GM12878 (cell line): ENCODE measurements around the gene CYB5R3. TPM values are rescaled to one million over a fixed set of nuclear protein-coding genes. Genes with fewer than 3 reads are reported as not detected.
"Not testable (repeated sequence)": the region's sequence is repeated elsewhere in the genome, so short reads cannot be mapped to it uniquely, and the experiment has no call there.

Source experiments
- ATAC-seq: fragments of 200-7000 bp; cut with Tn5 transposase; 3 replicates; pipeline ENCODE4 v1.9.1; 2020; ENCODE audit warnings: mild to moderate bottlenecking, moderate library complexity
- BruUV-seq: library from RNA; stranded (reverse); fragments of 400-500 nt; replicated peaks from 2 replicates; lab custom pipeline; 2021; lab: Mats Ljungman, UMichigan
- CTCF ChIA-PET: fragments of 300-600 bp; sonication (Branson Sonifier 250); formaldehyde crosslinking; extraction: SDS; loops from one replicate; lab custom pipeline; 2021; ENCODE audit warnings: inconsistent platforms; lab: Yijun Ruan, JAX
- POLR2A ChIA-PET: fragments of 350-600 bp; formaldehyde crosslinking; extraction: SDS; loops from one replicate; lab custom pipeline; 2021; ENCODE audit warnings: inconsistent platforms; lab: Charles Lee
- RAD21 ChIA-PET: fragments of 300-600 bp; sonication (Branson Sonifier 250); formaldehyde crosslinking; loops from one replicate; lab custom pipeline; 2023; ENCODE audit warnings: antibody characterized with exemption; ENCODE audit not compliant: unreplicated experiment; lab: Charles Lee
- SMC1A ChIA-PET: fragments of 300-600 bp; sonication (Branson Sonifier 250); formaldehyde crosslinking; loops from one replicate; lab custom pipeline; 2023; ENCODE audit not compliant: unreplicated experiment, uncharacterized antibody; lab: Charles Lee
- DNase-seq: peaks from one replicate; pipeline ENCODE4 v3.0.0-alpha.2; 2011; ENCODE audit warnings: low read depth, low spot score
- FAIRE-seq: peaks from 3 replicates; lab custom pipeline; 2011; peaks lifted over from hg19 to GRCh38; lab: Jason Lieb, UNC
- H2AFZ ChIP-seq: 2 replicates; pipeline ENCODE4 v1.6.0; 2011; ENCODE audit warnings: low read depth, low read length, control low read depth; ENCODE audit not compliant: control insufficient read depth
- H3K27ac ChIP-seq: 2 replicates; pipeline ENCODE4 v1.5.1; 2011; ENCODE audit warnings: control low read depth; ENCODE audit not compliant: control insufficient read depth, insufficient read depth
- H3K27me3 ChIP-seq, 2 experiments: replicated peaks in 1 of 2; 2 replicates each; pipeline versions ENCODE4 v1.6.0 to v1.6.1; 2011; ENCODE audit warnings: low read length in 1 of 2; ENCODE audit not compliant: control insufficient read depth in 2 of 2, insufficient read depth in 2 of 2
- H3K36me3 ChIP-seq, 2 experiments: 2 replicates each; pipeline ENCODE4 v1.5.1; 2011; ENCODE audit warnings: low read length in 1 of 2; ENCODE audit not compliant: control insufficient read depth in 2 of 2, insufficient read depth in 2 of 2
- H3K4me1 ChIP-seq: 2 replicates; pipeline ENCODE4 v1.6.1; 2011; ENCODE audit warnings: mild to moderate bottlenecking, low read length, moderate library complexity, mixed read lengths; ENCODE audit not compliant: control insufficient read depth, insufficient read depth
- H3K4me2 ChIP-seq: 2 replicates; pipeline ENCODE4 v1.6.0; 2011; ENCODE audit warnings: control low read depth; ENCODE audit not compliant: control insufficient read depth, insufficient read depth
- H3K4me3 ChIP-seq: fragments of 200-600 bp; sonication (generic); 2 replicates; pipeline ENCODE4 v1.5.1; 2016
- H3K79me2 ChIP-seq: 2 replicates; pipeline ENCODE4 v1.6.0; 2011; ENCODE audit warnings: low read length; ENCODE audit not compliant: control insufficient read depth, insufficient read depth
- H3K9ac ChIP-seq: 2 replicates; pipeline ENCODE4 v1.8.0; 2011; ENCODE audit warnings: low read length, control low read depth, mixed read lengths; ENCODE audit not compliant: control insufficient read depth, insufficient read depth
- H3K9me3 ChIP-seq: replicated peaks from 3 replicates; pipeline ENCODE4 v1.5.1; 2011; ENCODE audit warnings: mild to moderate bottlenecking, low read length; ENCODE audit not compliant: control insufficient read depth, insufficient read depth
- H4K20me1 ChIP-seq: 2 replicates; pipeline ENCODE4 v1.6.0; 2011; ENCODE audit not compliant: control insufficient read depth, insufficient read depth
- E2F4 ChIP-seq: IDR thresholded peaks from 2 replicates; pipeline ENCODE4 v1.6.1; 2012; ENCODE audit warnings: low read depth, low read length, improper control_type of control experiment
- NRF1 ChIP-seq: conservative IDR thresholded peaks from 2 replicates; pipeline ENCODE4 v1.6.1; 2011; ENCODE audit warnings: mild to moderate bottlenecking, low read depth, low read length, improper control_type of control experiment
- POLR2A ChIP-seq: IDR thresholded peaks from 2 replicates; pipeline ENCODE4 v1.6.1; 2011; ENCODE audit warnings: low read depth, mild to moderate bottlenecking, low read length
- POLR2AphosphoS5 ChIP-seq: IDR thresholded peaks from 2 replicates; pipeline ENCODE4 v1.6.1; 2011; ENCODE audit warnings: mild to moderate bottlenecking, low read length, inconsistent platforms
- WGBS: methylation state at CpG from one replicate; pipeline ENCODE4 v1.1.6; 2016; ENCODE audit warnings: low lambda C conversion rate; ENCODE audit not compliant: insufficient replicate concordance, insufficient coverage; ENCODE audit errors: missing lambda C conversion rate; 5-methylcytosine and 5-hydroxymethylcytosine counted together
- in situ Hi-C: fragments of 300-500 bp; cut with MboI; formaldehyde crosslinking; loops from 9 replicates; pipeline ENCODE4 v1.14.3; 2018; ENCODE audit warnings: mixed read lengths
- intact Hi-C: fragments of 100-400 bp; cut with micrococcal nuclease; formaldehyde crosslinking; loops from one replicate; pipeline ENCODE4 v1.14.2; 2022; ENCODE audit not compliant: unreplicated experiment
- polyA plus RNA-seq, 11 experiments: library from polyadenylated mRNA; depleted of rRNA in 4 of 11; unstranded in 6 of 11; stranded (reverse) in 5 of 11; fragments of >200 nt; fragmentation: Nextera tagmentation in 4 of 11; fragmentation: Illumina TruSeq in 1 of 11; extraction: Ambion mirVana in 4 of 11; extraction: Trizol in 1 of 11; gene quantifications; 1 replicate in 1 of 11; 2 replicates in 10 of 11; pipeline versions ENCODE4 v1.2.1 to v1.2.3, GENCODE V29; 2011 to 2016; ENCODE audit warnings: inconsistent platforms in 2 of 11, missing spikeins in 2 of 11, low read depth in 1 of 11
- total RNA-seq, 4 experiments: library from RNA; depleted of rRNA in 3 of 4; stranded (reverse); fragments of >200 nt in 3 of 4; fragmentation: Illumina TruSeq in 1 of 4; extraction: Trizol in 1 of 4; gene quantifications; 2 replicates each; pipeline versions ENCODE4 v1.2.1 to v1.2.3, GENCODE V29; 2013 to 2021
- TF ChIP-seq, protein P1 (sequence below): fragments of 450-650 bp; IDR thresholded peaks from 2 replicates; pipeline ENCODE4 v1.6.1; 2017; ENCODE audit warnings: mild to moderate bottlenecking
- TF ChIP-seq, protein P2 (sequence below): fragments of 450-650 bp; IDR thresholded peaks from 2 replicates; pipeline ENCODE4 v1.6.1; 2018; ENCODE audit warnings: mild to moderate bottlenecking, low read depth, moderate library complexity; ENCODE audit not compliant: partially characterized antibody

The CYB5R3 gene
- total and polyA plus RNA-seq, 10 of the 15 experiments (the other 5 are each of a cell fraction or from before 2014, with no cell fraction given), result 2.0 to 119 (median 67.8) TPM

- ChIA-PET CTCF (interaction anchor here (1.2 kb wide), 1 partner anchor 8 kb away, joined by 3 read pairs; no protein-coding TSS in a partner anchor), SMC1A (no interaction called here), POLR2A (no interaction called here), RAD21 (no interaction called here)
- Histone ChIP-seq H3K36me3 (peaks cover 3 to 6% of the 10 kb centered on the region in 2 experiments; a peak in 3 of 4 replicates), H3K9me3 (no peaks in the 10 kb centered on the region), H4K20me1 (peaks cover 8% of the 10 kb centered on the region; the same call in 1 of the 2 replicates), H3K4me2 (no peak overlapping the region), H3K79me2 (peaks cover 20% of the 10 kb centered on the region), H3K27me3 (no peaks in the 10 kb centered on the region), H3K4me1 (peaks cover 15% of the 10 kb centered on the region), H3K9ac (no peak overlapping the region), H3K4me3 (no peak overlapping the region), H2AFZ (no peak overlapping the region), H3K27ac (no peak overlapping the region)
- BruUV-seq, result no TSS peak
- TF ChIP-seq NRF1 (no peak), POLR2AphosphoS5 (peak; percentile 40; the same call in 1 of the 2 replicates), POLR2A (peak; percentile 43; the same call in 1 of the 2 replicates), E2F4 (no peak)
- TF ChIP-seq, protein P1, sequence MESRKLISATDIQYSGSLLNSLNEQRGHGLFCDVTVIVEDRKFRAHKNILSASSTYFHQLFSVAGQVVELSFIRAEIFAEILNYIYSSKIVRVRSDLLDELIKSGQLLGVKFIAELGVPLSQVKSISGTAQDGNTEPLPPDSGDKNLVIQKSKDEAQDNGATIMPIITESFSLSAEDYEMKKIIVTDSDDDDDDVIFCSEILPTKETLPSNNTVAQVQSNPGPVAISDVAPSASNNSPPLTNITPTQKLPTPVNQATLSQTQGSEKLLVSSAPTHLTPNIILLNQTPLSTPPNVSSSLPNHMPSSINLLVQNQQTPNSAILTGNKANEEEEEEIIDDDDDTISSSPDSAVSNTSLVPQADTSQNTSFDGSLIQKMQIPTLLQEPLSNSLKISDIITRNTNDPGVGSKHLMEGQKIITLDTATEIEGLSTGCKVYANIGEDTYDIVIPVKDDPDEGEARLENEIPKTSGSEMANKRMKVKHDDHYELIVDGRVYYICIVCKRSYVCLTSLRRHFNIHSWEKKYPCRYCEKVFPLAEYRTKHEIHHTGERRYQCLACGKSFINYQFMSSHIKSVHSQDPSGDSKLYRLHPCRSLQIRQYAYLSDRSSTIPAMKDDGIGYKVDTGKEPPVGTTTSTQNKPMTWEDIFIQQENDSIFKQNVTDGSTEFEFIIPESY, result no peak
- TF ChIP-seq, protein P2, sequence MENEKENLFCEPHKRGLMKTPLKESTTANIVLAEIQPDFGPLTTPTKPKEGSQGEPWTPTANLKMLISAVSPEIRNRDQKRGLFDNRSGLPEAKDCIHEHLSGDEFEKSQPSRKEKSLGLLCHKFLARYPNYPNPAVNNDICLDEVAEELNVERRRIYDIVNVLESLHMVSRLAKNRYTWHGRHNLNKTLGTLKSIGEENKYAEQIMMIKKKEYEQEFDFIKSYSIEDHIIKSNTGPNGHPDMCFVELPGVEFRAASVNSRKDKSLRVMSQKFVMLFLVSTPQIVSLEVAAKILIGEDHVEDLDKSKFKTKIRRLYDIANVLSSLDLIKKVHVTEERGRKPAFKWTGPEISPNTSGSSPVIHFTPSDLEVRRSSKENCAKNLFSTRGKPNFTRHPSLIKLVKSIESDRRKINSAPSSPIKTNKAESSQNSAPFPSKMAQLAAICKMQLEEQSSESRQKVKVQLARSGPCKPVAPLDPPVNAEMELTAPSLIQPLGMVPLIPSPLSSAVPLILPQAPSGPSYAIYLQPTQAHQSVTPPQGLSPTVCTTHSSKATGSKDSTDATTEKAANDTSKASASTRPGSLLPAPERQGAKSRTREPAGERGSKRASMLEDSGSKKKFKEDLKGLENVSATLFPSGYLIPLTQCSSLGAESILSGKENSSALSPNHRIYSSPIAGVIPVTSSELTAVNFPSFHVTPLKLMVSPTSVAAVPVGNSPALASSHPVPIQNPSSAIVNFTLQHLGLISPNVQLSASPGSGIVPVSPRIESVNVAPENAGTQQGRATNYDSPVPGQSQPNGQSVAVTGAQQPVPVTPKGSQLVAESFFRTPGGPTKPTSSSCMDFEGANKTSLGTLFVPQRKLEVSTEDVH, result no peak
- intact Hi-C loops (loop anchor here (10.0 kb wide), 1 partner anchor 523 kb away; the partner anchor contains the start of gene NDUFA6), in situ Hi-C loops (no loop called here)
- DNase-seq (no peak), FAIRE-seq (no peak), ATAC-seq (no peak)
- 80% methylated on average over 20 of the region's 20 CpGs for WGBS
These were observed 31.8 kb downstream of the CYB5R3 start for GRCh38 chr22:42617155-42617983.

DNA sequence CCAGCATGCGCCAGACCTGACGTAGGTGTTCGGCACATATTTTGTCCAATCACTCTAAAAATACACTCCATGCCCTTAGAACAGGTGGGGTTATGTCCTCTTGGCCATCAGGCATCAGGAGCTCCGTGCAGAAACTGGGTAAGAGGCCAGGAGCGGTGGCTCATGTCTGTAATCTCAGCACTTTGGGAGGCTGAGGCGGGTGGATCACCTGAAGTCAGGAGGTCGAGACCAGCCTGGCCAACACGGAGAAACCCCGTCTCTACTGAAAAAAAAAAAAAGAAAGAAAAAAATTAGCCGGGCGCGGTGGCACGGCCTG, 33.4 kb downstream of the CYB5R3 start:
- SMC1A ChIA-PET, in situ Hi-C loops, H3K27me3 ChIP-seq, BruUV-seq, H4K20me1 ChIP-seq, FAIRE-seq, DNase-seq, ATAC-seq, H3K9me3 ChIP-seq: not testable (repeated sequence)
- Histone ChIP-seq H3K9ac (peak overlapping the region; percentile 98; the same call in 1 of the 2 replicates), H3K4me3 (peak overlapping the region; percentile 43; the same call in 1 of the 2 replicates), H3K4me2 (peak overlapping the region; percentile 84), H3K79me2 (peaks cover 35% of the 10 kb centered on the region), H2AFZ (peak overlapping the region; percentile 30; the same call in 1 of the 2 replicates), H3K27ac (peak overlapping the region; percentile 100), H3K4me1 (peaks cover 17% of the 10 kb centered on the region), H3K36me3 (peaks cover 3 to 12% of the 10 kb centered on the region in 2 experiments; a peak in 3 of 4 replicates)
- POLR2A ChIA-PET, result interaction anchor here (0.9 to 2.1 kb wide), 2 partner anchors 27 to 34 kb away, joined by 3 to 7 read pairs; no protein-coding TSS in a partner anchor
- 6% methylated on average over 13 of the region's 13 CpGs for WGBS
- CTCF ChIA-PET, result interaction anchor here (0.6 to 1.3 kb wide), 4 partner anchors 83 to 745 kb away, joined by 3 read pairs; no protein-coding TSS in a partner anchor
- intact Hi-C loops, result loop anchor here (2.0 to 10.0 kb wide), 2 partner anchors 33 to 521 kb away; partner anchors contain the start of genes CYB5R3 and NDUFA6
- RAD21 ChIA-PET, result interaction anchor here (1.5 kb wide), 1 partner anchor 34 kb away, joined by 4 read pairs; the partner anchor contains the start of gene CYB5R3
